ENCODE results near the gene ZFPM1. TPM values are rescaled to one million over a fixed set of nuclear protein-coding genes. Genes with fewer than 3 reads are reported as not detected.

ZFPM1 gene
- total and polyA plus RNA-seq, 8 donors: 3.6 to 22.5 (median 19.3) TPM

- FAIRE-seq (no peak), ATAC-seq (no peak), DNase-seq (no peak)
- H3K9me3 ChIP-seq: no peaks in the 10 kb centered on the region
- no peaks in the 10 kb centered on the region for H3K36me3 ChIP-seq
- no peak overlapping the region for H3K4me3 ChIP-seq
- intact Hi-C loops (cut with DNase I): no loop called here
- no peaks in the 10 kb centered on the region for H3K4me1 ChIP-seq
- H3K27me3 ChIP-seq: peaks cover 0 to 7% (median 0%) of the 10 kb centered on the region in 4 donors
- WGBS, 2 donors: 82 to 92% methylated on average over 17 to 19 of the region's 19 CpGs
- H3K27ac ChIP-seq: no peak overlapping the region
- no peak for TF ChIP-seq CTCF (IDR thresholded peaks at IDR 0.05)
These were observed 25.7 kb upstream of the ZFPM1 start for GRCh38 chr16:88427376-88427775.

- TF ChIP-seq CTCF (IDR thresholded peaks at IDR 0.05): no peak
- intact Hi-C loops (cut with DNase I): no loop called here
- Histone ChIP-seq H3K4me3 (no peak overlapping the region), H3K27me3 (peaks cover 0 to 7% (median 0%) of the 10 kb centered on the region in 4 donors), H3K36me3 (no peaks in the 10 kb centered on the region), H3K27ac (no peak overlapping the region), H3K4me1 (no peaks in the 10 kb centered on the region), H3K9me3 (no peaks in the 10 kb centered on the region)
- no peak for FAIRE-seq
- WGBS, 2 donors: 80 to 90% methylated on average over 19 of the region's 19 CpGs
- no peak for ATAC-seq
- DNase-seq: no peak
These were observed 24.9 kb upstream of the ZFPM1 start for GRCh38 chr16:88428156-88428555.

- FAIRE-seq (no peak), DNase-seq (no peak), ATAC-seq (no peak)
- Histone ChIP-seq H3K4me3 (no peak overlapping the region), H3K4me1 (no peaks in the 10 kb centered on the region), H3K9me3 (no peaks in the 10 kb centered on the region), H3K27me3 (peaks cover 0 to 7% (median 0%) of the 10 kb centered on the region in 4 donors), H3K27ac (no peak overlapping the region), H3K36me3 (no peaks in the 10 kb centered on the region)
- TF ChIP-seq CTCF (IDR thresholded peaks at IDR 0.05): no peak
- 59 to 62% methylated on average over 33 to 34 of the region's 34 CpGs for WGBS, 2 donors
- intact Hi-C loops (cut with DNase I): no loop called here
These were observed 24.3 kb upstream of the ZFPM1 start for GRCh38 chr16:88428616-88429386.

- intact Hi-C loops (cut with DNase I): loop anchor here in 1 of 3 donors (10.0 kb wide), 1 partner anchor 235 kb away; no protein-coding TSS in a partner anchor
- no peak for TF ChIP-seq CTCF (IDR thresholded peaks at IDR 0.05)
- Histone ChIP-seq H3K36me3 (no peaks in the 10 kb centered on the region), H3K27ac (no peak overlapping the region), H3K4me1 (no peaks in the 10 kb centered on the region), H3K27me3 (peaks cover 0 to 7% (median 0%) of the 10 kb centered on the region in 4 donors), H3K9me3 (no peaks in the 10 kb centered on the region), H3K4me3 (peak overlapping the region in 3 of 4 donors; percentile 7 to 46 (median 27))
- ATAC-seq (peak in 1 of 4 donors; percentile 11), FAIRE-seq (no peak), DNase-seq (no peak)
- WGBS, 2 donors: 54 to 56% methylated on average over 32 to 48 of the region's 48 CpGs
These were observed 23.5 kb upstream of the ZFPM1 start for GRCh38 chr16:88429387-88430184.
